ENCODE measurements around the gene ZNF513. TPM values are rescaled to one million over a fixed set of nuclear protein-coding genes. Genes with fewer than 3 reads are reported as not detected.

Gene ZNF513
- polyA plus RNA-seq, 1 donor (not counting 4 experiments of a cell fraction or from before 2014, with no cell fraction given): 8.9 TPM

DNA sequence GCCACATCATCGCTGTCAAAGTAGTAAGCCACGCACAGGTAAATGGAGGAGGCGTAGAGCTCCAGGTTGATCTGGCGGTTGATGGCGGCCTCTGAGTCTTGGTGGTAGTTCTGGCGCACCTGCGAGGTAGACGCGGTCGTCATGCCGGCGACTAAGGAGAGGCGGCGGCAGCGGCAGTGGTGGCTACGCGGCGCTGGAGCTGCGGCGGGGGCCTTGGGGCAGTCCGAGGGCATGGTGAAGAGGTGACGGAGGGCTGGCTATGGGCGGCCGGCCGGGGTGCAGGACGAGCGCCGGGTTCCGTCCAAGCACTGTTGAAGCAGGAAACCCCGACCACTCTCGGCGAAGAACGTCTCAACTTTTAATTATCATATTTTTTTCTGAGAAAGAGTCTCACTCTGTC, 12.7 kb upstream of the ZNF513 start:
- Histone ChIP-seq H3K4me1 (ENCODE audit: control insufficient read depth, extremely low read depth, insufficient read depth, low read length) (no peaks in the 10 kb centered on the region), H3K4me3 (ENCODE audit: control insufficient read depth in 2 of 3, extremely low read depth in 1 of 3, insufficient read depth in 2 of 3, low read depth in 1 of 3, low read length in 3 of 3) (no peak overlapping the region), H2AFZ (ENCODE audit: control insufficient read depth, low read length) (no peak overlapping the region), H3K27me3 (ENCODE audit: control insufficient read depth, extremely low read depth, insufficient read depth, low read length) (no peaks in the 10 kb centered on the region), H3K36me3 (ENCODE audit: control insufficient read depth in 2 of 2, extremely low read depth in 1 of 2, insufficient read depth in 2 of 2, low read length in 2 of 2) (peaks cover 0 to 1% of the 10 kb centered on the region in 2 experiments), H3K27ac (ENCODE audit: control insufficient read depth, insufficient read depth, low read length) (no peak overlapping the region), H3K4me2 (ENCODE audit: control insufficient read depth, extremely low read depth, insufficient read depth, low read depth, low read length) (no peak overlapping the region), H3K79me2 (ENCODE audit: control insufficient read depth, insufficient read depth, low read length) (peaks cover 88% of the 10 kb centered on the region), H3K9me3 (ENCODE audit: control insufficient read depth, low read depth, low read length) (no peaks in the 10 kb centered on the region), H3K9me1 (ENCODE audit: control insufficient read depth, extremely low read depth, insufficient read depth, low read length) (no peaks in the 10 kb centered on the region), H4K20me1 (ENCODE audit: control insufficient read depth, extremely low read depth, insufficient read depth, low read length) (peaks cover 6% of the 10 kb centered on the region), H3K9ac (ENCODE audit: control insufficient read depth, extremely low read depth, insufficient read depth, low read length) (no peak overlapping the region)
- dilution Hi-C loops (cut with MboI; ENCODE audit: extremely low pct_ligation_motif_present, low sequenced_read_pairs): no loop called here
- TF ChIP-seq CTCF (optimal IDR thresholded peaks at IDR 0.05 in 1 of 3, IDR thresholded peaks at IDR 0.05 in 1 of 3, conservative IDR thresholded peaks at IDR 0.05 in 1 of 3; ENCODE audit: extremely low read depth in 1 of 3, insufficient read depth in 2 of 3, low read length in 3 of 3) (no peak), EZH2 (IDR thresholded peaks at IDR 0.05; ENCODE audit: low read length) (no peak)
- DNase-seq (ENCODE audit: low read depth, low spot score) (no peak), FAIRE-seq (no peak)

- Histone ChIP-seq H3K4me2 (ENCODE audit: control insufficient read depth, extremely low read depth, insufficient read depth, low read depth, low read length) (no peak overlapping the region), H2AFZ (ENCODE audit: control insufficient read depth, low read length) (no peak overlapping the region), H3K27me3 (ENCODE audit: control insufficient read depth, extremely low read depth, insufficient read depth, low read length) (no peaks in the 10 kb centered on the region), H3K4me3 (ENCODE audit: control insufficient read depth in 2 of 3, extremely low read depth in 1 of 3, insufficient read depth in 2 of 3, low read depth in 1 of 3, low read length in 3 of 3) (no peak overlapping the region), H3K79me2 (ENCODE audit: control insufficient read depth, insufficient read depth, low read length) (peaks cover 74% of the 10 kb centered on the region), H3K27ac (ENCODE audit: control insufficient read depth, insufficient read depth, low read length) (no peak overlapping the region), H3K9me1 (ENCODE audit: control insufficient read depth, extremely low read depth, insufficient read depth, low read length) (no peaks in the 10 kb centered on the region), H3K36me3 (ENCODE audit: control insufficient read depth in 2 of 2, extremely low read depth in 1 of 2, insufficient read depth in 2 of 2, low read length in 2 of 2) (peaks cover 3 to 6% of the 10 kb centered on the region in 2 experiments), H3K4me1 (ENCODE audit: control insufficient read depth, extremely low read depth, insufficient read depth, low read length) (no peaks in the 10 kb centered on the region), H3K9ac (ENCODE audit: control insufficient read depth, extremely low read depth, insufficient read depth, low read length) (no peak overlapping the region), H3K9me3 (ENCODE audit: control insufficient read depth, low read depth, low read length) (no peaks in the 10 kb centered on the region), H4K20me1 (ENCODE audit: control insufficient read depth, extremely low read depth, insufficient read depth, low read length) (peaks cover 5% of the 10 kb centered on the region)
- dilution Hi-C loops (cut with MboI; ENCODE audit: extremely low pct_ligation_motif_present, low sequenced_read_pairs): no loop called here
- DNase-seq (ENCODE audit: low read depth, low spot score): no peak
- TF ChIP-seq EZH2 (IDR thresholded peaks at IDR 0.05; ENCODE audit: low read length) (no peak), CTCF (optimal IDR thresholded peaks at IDR 0.05 in 1 of 3, IDR thresholded peaks at IDR 0.05 in 1 of 3, conservative IDR thresholded peaks at IDR 0.05 in 1 of 3; ENCODE audit: extremely low read depth in 1 of 3, insufficient read depth in 2 of 3, low read length in 3 of 3) (no peak)
- FAIRE-seq: no peak
These were observed 10.5 kb upstream of the ZNF513 start for GRCh38 chr2:27390822-27391679.

All from keratinocyte (primary cell).